Measurements from ENCODE around the gene SPEF2. TPM values are rescaled to one million over a fixed set of nuclear protein-coding genes. Genes with fewer than 3 reads are reported as not detected.

The SPEF2 gene
- total RNA-seq, 1 experiment from 2014 or later: 0.15 TPM

DNA sequence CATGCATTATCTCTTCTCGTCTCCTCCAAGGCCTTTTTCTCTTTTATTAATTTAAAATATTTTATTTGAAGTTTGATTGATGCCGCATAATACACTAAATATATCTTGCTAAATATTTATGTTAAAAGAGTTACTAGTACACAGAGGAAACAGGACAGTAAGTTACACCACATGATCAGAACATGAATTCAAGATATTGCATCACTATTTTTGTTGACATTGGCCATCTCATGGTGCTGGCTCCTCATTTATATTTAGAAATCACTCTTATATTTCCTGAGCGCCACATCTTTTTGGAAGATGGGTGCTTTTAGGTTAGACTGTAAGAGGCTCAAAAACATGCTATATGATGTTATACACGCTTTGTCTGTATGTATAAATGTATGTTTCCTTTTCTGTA, 23.0 kb downstream of the SPEF2 start:
- POLR2A ChIA-PET: no interaction called here
- Mint-ChIP-seq H3K36me3 (no peaks in the 10 kb centered on the region), H3K27me3 (ENCODE audit: low read depth) (peaks cover 9% of the 10 kb centered on the region; the same call in 1 of the 2 replicates), H3K4me1 (no peaks in the 10 kb centered on the region), H3K27ac (no peak overlapping the region), H3K9me3 (no peaks in the 10 kb centered on the region), H3K4me3 (no peak overlapping the region)
- no peak for TF ChIP-seq ZNF425 (CRISPR knock-in tag; conservative IDR thresholded peaks at IDR 0.05)
- no peak for TF ChIP-seq IRF1 (CRISPR knock-in tag; IDR thresholded peaks at IDR 0.05)
- no peak for TF ChIP-seq CREM (CRISPR knock-in tag; IDR thresholded peaks at IDR 0.05)
- no peak for TF ChIP-seq HMGA2 (CRISPR knock-in tag; IDR thresholded peaks at IDR 0.05)
- TF ChIP-seq, protein P1, sequence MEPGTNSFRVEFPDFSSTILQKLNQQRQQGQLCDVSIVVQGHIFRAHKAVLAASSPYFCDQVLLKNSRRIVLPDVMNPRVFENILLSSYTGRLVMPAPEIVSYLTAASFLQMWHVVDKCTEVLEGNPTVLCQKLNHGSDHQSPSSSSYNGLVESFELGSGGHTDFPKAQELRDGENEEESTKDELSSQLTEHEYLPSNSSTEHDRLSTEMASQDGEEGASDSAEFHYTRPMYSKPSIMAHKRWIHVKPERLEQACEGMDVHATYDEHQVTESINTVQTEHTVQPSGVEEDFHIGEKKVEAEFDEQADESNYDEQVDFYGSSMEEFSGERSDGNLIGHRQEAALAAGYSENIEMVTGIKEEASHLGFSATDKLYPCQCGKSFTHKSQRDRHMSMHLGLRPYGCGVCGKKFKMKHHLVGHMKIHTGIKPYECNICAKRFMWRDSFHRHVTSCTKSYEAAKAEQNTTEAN (CRISPR knock-in tag; IDR thresholded peaks at IDR 0.05): no peak
- TF ChIP-seq MXD4 (CRISPR knock-in tag; IDR thresholded peaks at IDR 0.05; ENCODE audit: borderline replicate concordance): no peak
- no peak for TF ChIP-seq JUN (CRISPR knock-in tag; IDR thresholded peaks at IDR 0.05)
- TF ChIP-seq ZBTB21 (CRISPR knock-in tag; IDR thresholded peaks at IDR 0.05; ENCODE audit: borderline replicate concordance): no peak
- no peak for TF ChIP-seq CTCF (IDR thresholded peaks at IDR 0.05)
- no peak for TF ChIP-seq NFATC4 (CRISPR knock-in tag; IDR thresholded peaks at IDR 0.05)
- no peak for TF ChIP-seq ZNF138 (CRISPR knock-in tag; conservative IDR thresholded peaks at IDR 0.05)
- TF ChIP-seq ZNF532 (CRISPR knock-in tag; IDR thresholded peaks at IDR 0.05; ENCODE audit: borderline replicate concordance): no peak
- TF ChIP-seq SOX15 (CRISPR knock-in tag; IDR thresholded peaks at IDR 0.05): no peak
- no peak for TF ChIP-seq E2F5 (CRISPR knock-in tag; IDR thresholded peaks at IDR 0.05)
- no peak for TF ChIP-seq USF2 (CRISPR knock-in tag; IDR thresholded peaks at IDR 0.05)
- TF ChIP-seq FOXP1 (CRISPR knock-in tag; IDR thresholded peaks at IDR 0.05; ENCODE audit: borderline replicate concordance): no peak
- TF ChIP-seq FOXJ3 (CRISPR knock-in tag; IDR thresholded peaks at IDR 0.05; ENCODE audit: borderline replicate concordance): no peak
- CTCF ChIA-PET: no interaction called here
- DNase-seq (ENCODE audit: low spot score) (no peak), ATAC-seq (no peak)
